WI38 (cell line): ENCODE data around the gene SFSWAP.

Experiments used
- H3K4me3 ChIP-seq: 2 replicates; pipeline ENCODE4 v1.5.1; 2011; ENCODE audit warnings: low read depth, mild to moderate bottlenecking, control low read depth, low read length
- TF ChIP-seq, protein P1 (sequence below): IDR thresholded peaks from 2 replicates; pipeline ENCODE4 v1.5.1; 2012; ENCODE audit warnings: low read depth, mild to moderate bottlenecking, control low read depth, low read length

The SFSWAP gene

DNA sequence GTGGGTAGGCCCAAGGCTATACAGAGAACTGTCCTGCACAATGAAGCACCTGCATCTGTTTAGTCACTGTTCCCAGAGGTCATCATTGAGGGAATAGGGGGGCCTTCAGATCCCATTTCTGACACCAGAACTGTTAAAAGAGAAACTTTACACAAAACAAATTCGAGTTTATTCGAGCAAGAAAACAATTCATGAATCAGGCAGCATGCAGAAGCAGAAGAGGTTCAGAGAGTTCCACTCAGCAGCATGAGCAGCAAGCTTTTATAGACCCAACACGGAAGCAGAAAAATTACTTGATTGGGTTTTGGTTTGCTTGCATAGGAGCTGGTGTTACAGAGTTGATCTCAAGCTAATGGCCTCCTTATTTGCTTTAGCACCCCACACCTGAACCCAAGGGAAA is 1.7 kb upstream of the SFSWAP start:
- no peak overlapping the region for H3K4me3 ChIP-seq
- TF ChIP-seq, protein P1, sequence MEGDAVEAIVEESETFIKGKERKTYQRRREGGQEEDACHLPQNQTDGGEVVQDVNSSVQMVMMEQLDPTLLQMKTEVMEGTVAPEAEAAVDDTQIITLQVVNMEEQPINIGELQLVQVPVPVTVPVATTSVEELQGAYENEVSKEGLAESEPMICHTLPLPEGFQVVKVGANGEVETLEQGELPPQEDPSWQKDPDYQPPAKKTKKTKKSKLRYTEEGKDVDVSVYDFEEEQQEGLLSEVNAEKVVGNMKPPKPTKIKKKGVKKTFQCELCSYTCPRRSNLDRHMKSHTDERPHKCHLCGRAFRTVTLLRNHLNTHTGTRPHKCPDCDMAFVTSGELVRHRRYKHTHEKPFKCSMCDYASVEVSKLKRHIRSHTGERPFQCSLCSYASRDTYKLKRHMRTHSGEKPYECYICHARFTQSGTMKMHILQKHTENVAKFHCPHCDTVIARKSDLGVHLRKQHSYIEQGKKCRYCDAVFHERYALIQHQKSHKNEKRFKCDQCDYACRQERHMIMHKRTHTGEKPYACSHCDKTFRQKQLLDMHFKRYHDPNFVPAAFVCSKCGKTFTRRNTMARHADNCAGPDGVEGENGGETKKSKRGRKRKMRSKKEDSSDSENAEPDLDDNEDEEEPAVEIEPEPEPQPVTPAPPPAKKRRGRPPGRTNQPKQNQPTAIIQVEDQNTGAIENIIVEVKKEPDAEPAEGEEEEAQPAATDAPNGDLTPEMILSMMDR: no peak

DNA sequence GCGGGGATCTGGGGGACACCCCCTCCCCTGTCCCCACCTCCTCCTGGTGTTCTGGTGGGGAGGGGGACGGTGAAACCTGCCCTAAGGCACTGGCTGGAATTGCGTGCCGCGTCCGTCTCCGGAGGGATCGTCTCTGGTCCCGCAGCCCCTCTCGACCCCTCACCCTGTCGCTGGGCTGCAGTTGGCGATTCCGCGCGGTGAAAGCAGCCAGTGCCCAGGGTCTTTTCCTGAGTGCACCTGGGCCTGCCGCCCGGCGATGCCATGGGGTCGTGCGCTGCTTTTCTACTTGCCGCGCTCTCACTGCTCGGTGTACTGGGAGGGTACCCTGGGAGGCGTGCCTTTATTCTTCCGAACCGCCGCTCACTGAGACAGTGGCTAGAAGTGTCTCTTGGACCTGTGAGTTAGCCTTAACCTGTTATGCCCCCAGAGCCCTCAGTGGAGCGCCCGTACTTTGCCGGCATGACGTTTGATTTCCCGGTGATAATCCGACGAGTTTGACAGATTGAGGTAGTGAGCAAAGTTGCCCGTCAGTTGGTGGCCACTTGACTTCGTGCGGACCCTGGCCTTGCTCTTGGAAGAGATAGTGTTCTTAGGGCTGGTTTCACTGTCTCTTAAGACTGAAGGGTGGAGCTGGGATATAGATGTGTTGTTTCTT is 788 bp downstream of the SFSWAP start:
- H3K4me3 ChIP-seq: peak overlapping the region; percentile 100
- TF ChIP-seq, protein P1: no peak

DNA sequence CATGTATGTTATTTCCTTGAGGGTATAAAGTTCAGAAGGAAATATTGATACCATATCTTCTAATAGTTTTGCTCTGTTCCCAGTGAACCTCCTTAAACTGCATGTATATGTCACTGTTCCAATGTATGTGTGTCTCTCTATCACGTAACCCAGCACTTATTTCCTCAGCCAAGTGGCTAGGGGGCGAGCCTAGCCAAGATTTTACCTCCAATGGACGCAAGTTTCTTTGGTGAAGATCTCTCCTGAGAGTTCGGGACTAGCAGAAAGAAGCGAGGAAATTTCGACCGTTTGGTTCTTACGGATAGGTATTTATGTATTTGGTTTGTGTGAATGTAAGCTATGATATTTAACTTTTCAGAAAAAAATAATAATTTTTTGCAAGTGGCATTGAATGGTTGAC is 2.5 kb downstream of the SFSWAP start:
- TF ChIP-seq, protein P1: no peak
- no peak overlapping the region for H3K4me3 ChIP-seq

DNA sequence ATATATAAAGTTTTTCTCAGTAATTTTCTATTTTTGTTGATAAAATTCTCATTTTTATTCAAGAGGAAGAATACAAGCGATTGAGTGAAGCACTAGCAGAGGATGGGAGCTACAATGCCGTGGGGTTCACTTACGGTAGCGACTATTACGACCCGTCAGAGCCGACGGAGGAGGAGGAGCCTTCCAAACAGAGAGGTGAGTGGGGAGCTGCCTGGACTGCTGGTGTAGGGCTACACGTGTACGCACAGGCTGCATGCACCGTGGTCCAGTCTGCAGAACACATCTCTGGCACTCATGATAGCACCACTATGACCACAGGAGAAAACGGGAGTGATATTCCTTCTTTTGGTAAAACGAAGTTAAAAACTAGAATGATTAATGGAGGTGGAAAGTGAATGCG is 3.9 kb downstream of the SFSWAP start:
- TF ChIP-seq, protein P1: no peak
- H3K4me3 ChIP-seq: no peak overlapping the region

DNA sequence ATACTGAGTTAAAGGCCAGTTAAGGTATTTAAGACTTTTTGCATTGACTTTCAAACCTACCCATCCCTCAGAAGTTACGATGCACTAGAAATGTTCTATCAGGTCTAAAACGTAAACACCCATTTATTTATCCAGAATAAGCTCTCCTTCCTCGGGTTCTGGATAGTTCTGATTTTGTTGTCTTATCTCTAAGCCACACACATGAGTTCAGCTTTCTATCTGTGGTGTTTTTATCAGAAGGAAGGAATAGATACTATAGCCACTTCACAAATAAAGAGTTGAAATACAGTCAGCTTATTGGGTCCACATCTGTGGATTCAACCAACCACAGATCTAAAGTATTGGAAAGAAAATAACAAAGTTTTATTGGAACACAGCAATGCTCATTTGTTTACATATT is 5.4 kb downstream of the SFSWAP start:
- TF ChIP-seq, protein P1: no peak
- no peak overlapping the region for H3K4me3 ChIP-seq

DNA sequence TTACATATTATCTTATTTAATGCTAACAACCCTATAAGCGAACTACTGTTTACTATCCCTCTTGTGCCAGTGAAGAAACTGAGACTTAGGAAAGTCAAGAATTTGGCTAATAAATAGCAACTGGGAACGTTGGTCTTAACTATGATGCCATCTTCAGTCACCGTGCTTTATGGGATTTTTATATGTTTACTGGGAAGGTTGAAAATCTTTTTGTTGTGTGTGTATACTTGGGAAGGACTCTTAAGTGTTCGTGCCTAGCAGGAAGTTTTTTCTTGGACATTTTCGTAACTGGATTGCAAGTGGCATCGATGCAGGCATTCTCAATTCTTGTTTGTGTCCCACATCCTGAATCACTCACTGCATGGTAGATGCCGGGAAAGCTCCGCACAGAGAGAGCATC is 9.4 kb downstream of the SFSWAP start:
- TF ChIP-seq, protein P1: no peak
- no peak overlapping the region for H3K4me3 ChIP-seq

DNA sequence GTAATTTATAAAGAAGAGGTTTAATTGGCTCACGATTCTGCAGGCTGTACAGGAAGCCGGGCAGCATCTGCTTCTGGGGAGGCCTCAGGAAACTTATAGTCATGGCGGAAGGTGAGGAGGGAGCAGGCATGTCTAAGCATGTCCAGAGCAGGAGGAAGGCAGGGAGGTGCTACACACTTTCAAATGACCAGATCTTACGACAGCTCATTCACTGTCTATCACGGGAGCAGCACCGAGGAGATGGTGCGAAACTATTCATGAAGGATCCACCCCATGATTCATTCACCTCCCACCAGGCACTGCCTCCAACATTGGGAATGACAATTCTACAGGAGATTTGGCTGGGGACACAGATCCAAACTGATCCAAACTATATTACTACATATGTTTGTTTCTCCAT is 10.0 kb downstream of the SFSWAP start:
- H3K4me3 ChIP-seq: no peak overlapping the region
- TF ChIP-seq, protein P1: no peak
